Measurements from ENCODE around the gene ZNF425.

DNA sequence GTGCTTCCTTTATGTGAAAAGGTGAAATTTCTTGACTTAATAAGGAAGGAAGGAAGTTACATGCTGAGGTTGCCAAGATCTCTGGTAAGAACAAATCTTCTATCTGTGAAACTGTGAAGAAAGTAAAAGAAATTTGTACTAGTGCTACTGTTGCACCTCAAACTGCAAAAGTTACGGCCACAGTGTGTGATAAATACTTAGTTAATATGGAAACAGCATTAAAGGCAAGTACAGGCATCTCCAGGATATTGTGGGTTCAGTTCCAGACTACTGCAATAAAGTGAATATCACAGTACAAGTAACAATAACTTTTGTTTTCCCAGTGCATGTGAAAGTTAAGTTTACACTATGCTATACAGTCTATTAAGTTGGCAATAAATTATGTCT lies 46.4 kb upstream of the ZNF425 start:
- TF ChIP-seq, protein P1, sequence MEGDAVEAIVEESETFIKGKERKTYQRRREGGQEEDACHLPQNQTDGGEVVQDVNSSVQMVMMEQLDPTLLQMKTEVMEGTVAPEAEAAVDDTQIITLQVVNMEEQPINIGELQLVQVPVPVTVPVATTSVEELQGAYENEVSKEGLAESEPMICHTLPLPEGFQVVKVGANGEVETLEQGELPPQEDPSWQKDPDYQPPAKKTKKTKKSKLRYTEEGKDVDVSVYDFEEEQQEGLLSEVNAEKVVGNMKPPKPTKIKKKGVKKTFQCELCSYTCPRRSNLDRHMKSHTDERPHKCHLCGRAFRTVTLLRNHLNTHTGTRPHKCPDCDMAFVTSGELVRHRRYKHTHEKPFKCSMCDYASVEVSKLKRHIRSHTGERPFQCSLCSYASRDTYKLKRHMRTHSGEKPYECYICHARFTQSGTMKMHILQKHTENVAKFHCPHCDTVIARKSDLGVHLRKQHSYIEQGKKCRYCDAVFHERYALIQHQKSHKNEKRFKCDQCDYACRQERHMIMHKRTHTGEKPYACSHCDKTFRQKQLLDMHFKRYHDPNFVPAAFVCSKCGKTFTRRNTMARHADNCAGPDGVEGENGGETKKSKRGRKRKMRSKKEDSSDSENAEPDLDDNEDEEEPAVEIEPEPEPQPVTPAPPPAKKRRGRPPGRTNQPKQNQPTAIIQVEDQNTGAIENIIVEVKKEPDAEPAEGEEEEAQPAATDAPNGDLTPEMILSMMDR (conservative IDR thresholded peaks at IDR 0.05; ENCODE audit: low read depth in 2 of 2): no peak
- TF ChIP-seq, protein P2, sequence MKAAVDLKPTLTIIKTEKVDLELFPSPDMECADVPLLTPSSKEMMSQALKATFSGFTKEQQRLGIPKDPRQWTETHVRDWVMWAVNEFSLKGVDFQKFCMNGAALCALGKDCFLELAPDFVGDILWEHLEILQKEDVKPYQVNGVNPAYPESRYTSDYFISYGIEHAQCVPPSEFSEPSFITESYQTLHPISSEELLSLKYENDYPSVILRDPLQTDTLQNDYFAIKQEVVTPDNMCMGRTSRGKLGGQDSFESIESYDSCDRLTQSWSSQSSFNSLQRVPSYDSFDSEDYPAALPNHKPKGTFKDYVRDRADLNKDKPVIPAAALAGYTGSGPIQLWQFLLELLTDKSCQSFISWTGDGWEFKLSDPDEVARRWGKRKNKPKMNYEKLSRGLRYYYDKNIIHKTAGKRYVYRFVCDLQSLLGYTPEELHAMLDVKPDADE (IDR thresholded peaks at IDR 0.05): no peak
- TF ChIP-seq EZH2phosphoT487 (IDR thresholded peaks at IDR 0.05; ENCODE audit: unreplicated experiment) (no peak), EZH2 (IDR thresholded peaks at IDR 0.05; ENCODE audit: low read depth, unreplicated experiment) (no peak), POLR2AphosphoS5 (IDR thresholded peaks at IDR 0.05; ENCODE audit: low read depth) (no peak), CREB1 (CRISPR knock-in tag; IDR thresholded peaks at IDR 0.05; ENCODE audit: low read depth) (no peak), JUNB (IDR thresholded peaks at IDR 0.05; ENCODE audit: unreplicated experiment) (no peak), NANOG (IDR thresholded peaks at IDR 0.05; ENCODE audit: borderline replicate concordance) (no peak)
- TF ChIP-seq, protein P3, sequence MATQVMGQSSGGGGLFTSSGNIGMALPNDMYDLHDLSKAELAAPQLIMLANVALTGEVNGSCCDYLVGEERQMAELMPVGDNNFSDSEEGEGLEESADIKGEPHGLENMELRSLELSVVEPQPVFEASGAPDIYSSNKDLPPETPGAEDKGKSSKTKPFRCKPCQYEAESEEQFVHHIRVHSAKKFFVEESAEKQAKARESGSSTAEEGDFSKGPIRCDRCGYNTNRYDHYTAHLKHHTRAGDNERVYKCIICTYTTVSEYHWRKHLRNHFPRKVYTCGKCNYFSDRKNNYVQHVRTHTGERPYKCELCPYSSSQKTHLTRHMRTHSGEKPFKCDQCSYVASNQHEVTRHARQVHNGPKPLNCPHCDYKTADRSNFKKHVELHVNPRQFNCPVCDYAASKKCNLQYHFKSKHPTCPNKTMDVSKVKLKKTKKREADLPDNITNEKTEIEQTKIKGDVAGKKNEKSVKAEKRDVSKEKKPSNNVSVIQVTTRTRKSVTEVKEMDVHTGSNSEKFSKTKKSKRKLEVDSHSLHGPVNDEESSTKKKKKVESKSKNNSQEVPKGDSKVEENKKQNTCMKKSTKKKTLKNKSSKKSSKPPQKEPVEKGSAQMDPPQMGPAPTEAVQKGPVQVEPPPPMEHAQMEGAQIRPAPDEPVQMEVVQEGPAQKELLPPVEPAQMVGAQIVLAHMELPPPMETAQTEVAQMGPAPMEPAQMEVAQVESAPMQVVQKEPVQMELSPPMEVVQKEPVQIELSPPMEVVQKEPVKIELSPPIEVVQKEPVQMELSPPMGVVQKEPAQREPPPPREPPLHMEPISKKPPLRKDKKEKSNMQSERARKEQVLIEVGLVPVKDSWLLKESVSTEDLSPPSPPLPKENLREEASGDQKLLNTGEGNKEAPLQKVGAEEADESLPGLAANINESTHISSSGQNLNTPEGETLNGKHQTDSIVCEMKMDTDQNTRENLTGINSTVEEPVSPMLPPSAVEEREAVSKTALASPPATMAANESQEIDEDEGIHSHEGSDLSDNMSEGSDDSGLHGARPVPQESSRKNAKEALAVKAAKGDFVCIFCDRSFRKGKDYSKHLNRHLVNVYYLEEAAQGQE (IDR thresholded peaks at IDR 0.05; ENCODE audit: unreplicated experiment): no peak
- TF ChIP-seq, protein P4, sequence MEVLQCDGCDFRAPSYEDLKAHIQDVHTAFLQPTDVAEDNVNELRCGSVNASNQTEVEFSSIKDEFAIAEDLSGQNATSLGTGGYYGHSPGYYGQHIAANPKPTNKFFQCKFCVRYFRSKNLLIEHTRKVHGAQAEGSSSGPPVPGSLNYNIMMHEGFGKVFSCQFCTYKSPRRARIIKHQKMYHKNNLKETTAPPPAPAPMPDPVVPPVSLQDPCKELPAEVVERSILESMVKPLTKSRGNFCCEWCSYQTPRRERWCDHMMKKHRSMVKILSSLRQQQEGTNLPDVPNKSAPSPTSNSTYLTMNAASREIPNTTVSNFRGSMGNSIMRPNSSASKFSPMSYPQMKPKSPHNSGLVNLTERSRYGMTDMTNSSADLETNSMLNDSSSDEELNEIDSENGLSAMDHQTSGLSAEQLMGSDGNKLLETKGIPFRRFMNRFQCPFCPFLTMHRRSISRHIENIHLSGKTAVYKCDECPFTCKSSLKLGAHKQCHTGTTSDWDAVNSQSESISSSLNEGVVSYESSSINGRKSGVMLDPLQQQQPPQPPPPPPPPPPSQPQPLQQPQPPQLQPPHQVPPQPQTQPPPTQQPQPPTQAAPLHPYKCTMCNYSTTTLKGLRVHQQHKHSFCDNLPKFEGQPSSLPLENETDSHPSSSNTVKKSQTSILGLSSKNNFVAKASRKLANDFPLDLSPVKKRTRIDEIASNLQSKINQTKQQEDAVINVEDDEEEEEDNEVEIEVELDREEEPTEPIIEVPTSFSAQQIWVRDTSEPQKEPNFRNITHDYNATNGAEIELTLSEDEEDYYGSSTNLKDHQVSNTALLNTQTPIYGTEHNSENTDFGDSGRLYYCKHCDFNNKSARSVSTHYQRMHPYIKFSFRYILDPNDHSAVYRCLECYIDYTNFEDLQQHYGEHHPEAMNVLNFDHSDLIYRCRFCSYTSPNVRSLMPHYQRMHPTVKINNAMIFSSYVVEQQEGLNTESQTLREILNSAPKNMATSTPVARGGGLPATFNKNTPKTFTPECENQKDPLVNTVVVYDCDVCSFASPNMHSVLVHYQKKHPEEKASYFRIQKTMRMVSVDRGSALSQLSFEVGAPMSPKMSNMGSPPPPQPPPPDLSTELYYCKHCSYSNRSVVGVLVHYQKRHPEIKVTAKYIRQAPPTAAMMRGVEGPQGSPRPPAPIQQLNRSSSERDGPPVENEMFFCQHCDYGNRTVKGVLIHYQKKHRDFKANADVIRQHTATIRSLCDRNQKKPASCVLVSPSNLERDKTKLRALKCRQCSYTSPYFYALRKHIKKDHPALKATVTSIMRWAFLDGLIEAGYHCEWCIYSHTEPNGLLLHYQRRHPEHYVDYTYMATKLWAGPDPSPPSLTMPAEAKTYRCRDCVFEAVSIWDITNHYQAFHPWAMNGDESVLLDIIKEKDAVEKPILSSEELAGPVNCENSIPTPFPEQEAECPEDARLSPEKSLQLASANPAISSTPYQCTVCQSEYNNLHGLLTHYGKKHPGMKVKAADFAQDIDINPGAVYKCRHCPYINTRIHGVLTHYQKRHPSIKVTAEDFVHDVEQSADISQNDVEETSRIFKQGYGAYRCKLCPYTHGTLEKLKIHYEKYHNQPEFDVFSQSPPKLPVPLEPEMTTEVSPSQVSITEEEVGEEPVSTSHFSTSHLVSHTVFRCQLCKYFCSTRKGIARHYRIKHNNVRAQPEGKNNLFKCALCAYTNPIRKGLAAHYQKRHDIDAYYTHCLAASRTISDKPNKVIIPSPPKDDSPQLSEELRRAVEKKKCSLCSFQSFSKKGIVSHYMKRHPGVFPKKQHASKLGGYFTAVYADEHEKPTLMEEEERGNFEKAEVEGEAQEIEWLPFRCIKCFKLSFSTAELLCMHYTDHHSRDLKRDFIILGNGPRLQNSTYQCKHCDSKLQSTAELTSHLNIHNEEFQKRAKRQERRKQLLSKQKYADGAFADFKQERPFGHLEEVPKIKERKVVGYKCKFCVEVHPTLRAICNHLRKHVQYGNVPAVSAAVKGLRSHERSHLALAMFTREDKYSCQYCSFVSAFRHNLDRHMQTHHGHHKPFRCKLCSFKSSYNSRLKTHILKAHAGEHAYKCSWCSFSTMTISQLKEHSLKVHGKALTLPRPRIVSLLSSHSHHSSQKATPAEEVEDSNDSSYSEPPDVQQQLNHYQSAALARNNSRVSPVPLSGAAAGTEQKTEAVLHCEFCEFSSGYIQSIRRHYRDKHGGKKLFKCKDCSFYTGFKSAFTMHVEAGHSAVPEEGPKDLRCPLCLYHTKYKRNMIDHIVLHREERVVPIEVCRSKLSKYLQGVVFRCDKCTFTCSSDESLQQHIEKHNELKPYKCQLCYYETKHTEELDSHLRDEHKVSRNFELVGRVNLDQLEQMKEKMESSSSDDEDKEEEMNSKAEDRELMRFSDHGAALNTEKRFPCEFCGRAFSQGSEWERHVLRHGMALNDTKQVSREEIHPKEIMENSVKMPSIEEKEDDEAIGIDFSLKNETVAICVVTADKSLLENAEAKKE (CRISPR knock-in tag; IDR thresholded peaks at IDR 0.05): no peak

All from GM23338 (cell line).